ENCODE data around the gene CNTN6.

CNTN6 gene

DNA sequence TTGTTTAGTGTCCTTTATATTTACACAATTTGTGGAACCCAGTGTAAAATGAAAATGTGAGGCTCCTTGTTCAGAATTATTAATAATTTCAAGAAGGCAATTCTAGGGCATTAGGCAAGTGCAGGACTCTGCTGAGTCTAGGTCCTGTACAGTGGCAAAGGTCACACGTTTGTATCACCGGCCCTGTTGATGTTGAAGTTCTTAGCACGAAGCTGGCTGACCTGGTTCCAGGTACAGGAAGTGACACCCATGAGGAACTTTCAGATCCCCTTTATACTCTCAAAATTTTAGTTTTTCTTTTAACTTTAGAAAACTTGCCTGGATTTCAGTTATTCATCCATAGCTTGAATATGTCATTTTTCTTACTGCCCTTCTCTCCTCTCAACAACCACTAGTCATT lies 349.4 kb downstream of the CNTN6 start:
- Histone ChIP-seq H3K79me2 (ENCODE audit: insufficient read depth, low read length) (no peaks in the 10 kb centered on the region), H3K9ac (ENCODE audit: low read depth, low read length, poor library complexity, severe bottlenecking) (no peak overlapping the region), H4K20me1 (ENCODE audit: insufficient read depth, low read length, poor library complexity, severe bottlenecking) (no peaks in the 10 kb centered on the region), H3K4me1 (ENCODE audit: insufficient read depth, low read length, poor library complexity, severe bottlenecking) (no peaks in the 10 kb centered on the region), H3K9me3 (ENCODE audit: insufficient read depth, low read depth, low read length) (no peaks in the 10 kb centered on the region; the same call in 1 of the 2 replicates), H2AFZ (ENCODE audit: low read length) (no peak overlapping the region), H3F3A (ENCODE audit: low read depth) (no peaks in the 10 kb centered on the region), H3K9me2 (replicated peaks; ENCODE audit: low read depth, low read length) (no peaks in the 10 kb centered on the region), H3K27me3 (ENCODE audit: insufficient read depth, low read length, poor library complexity, severe bottlenecking) (no peaks in the 10 kb centered on the region), H3K4me2 (ENCODE audit: low read depth, low read length, poor library complexity, severe bottlenecking) (no peak overlapping the region), H3K4me3 (ENCODE audit: low read length, poor library complexity, severe bottlenecking) (no peak overlapping the region), H3K36me3 (ENCODE audit: insufficient read depth, low read length) (no peaks in the 10 kb centered on the region)
- TF ChIP-seq EZH2phosphoT487 (IDR thresholded peaks at IDR 0.05; ENCODE audit: borderline replicate concordance), result no peak
- TF ChIP-seq, protein P1, sequence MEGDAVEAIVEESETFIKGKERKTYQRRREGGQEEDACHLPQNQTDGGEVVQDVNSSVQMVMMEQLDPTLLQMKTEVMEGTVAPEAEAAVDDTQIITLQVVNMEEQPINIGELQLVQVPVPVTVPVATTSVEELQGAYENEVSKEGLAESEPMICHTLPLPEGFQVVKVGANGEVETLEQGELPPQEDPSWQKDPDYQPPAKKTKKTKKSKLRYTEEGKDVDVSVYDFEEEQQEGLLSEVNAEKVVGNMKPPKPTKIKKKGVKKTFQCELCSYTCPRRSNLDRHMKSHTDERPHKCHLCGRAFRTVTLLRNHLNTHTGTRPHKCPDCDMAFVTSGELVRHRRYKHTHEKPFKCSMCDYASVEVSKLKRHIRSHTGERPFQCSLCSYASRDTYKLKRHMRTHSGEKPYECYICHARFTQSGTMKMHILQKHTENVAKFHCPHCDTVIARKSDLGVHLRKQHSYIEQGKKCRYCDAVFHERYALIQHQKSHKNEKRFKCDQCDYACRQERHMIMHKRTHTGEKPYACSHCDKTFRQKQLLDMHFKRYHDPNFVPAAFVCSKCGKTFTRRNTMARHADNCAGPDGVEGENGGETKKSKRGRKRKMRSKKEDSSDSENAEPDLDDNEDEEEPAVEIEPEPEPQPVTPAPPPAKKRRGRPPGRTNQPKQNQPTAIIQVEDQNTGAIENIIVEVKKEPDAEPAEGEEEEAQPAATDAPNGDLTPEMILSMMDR (conservative IDR thresholded peaks at IDR 0.05; ENCODE audit: low read length), result no peak

- Histone ChIP-seq H3K4me2 (ENCODE audit: low read depth, low read length, poor library complexity, severe bottlenecking) (no peak overlapping the region), H2AFZ (ENCODE audit: low read length) (no peak overlapping the region), H3K79me2 (ENCODE audit: insufficient read depth, low read length) (no peaks in the 10 kb centered on the region), H4K20me1 (ENCODE audit: insufficient read depth, low read length, poor library complexity, severe bottlenecking) (no peaks in the 10 kb centered on the region), H3K4me1 (ENCODE audit: insufficient read depth, low read length, poor library complexity, severe bottlenecking) (no peaks in the 10 kb centered on the region), H3K9ac (ENCODE audit: low read depth, low read length, poor library complexity, severe bottlenecking) (no peak overlapping the region), H3K27me3 (ENCODE audit: insufficient read depth, low read length, poor library complexity, severe bottlenecking) (no peaks in the 10 kb centered on the region), H3K9me2 (replicated peaks; ENCODE audit: low read depth, low read length) (no peaks in the 10 kb centered on the region), H3K9me3 (ENCODE audit: insufficient read depth, low read depth, low read length) (no peaks in the 10 kb centered on the region), H3K36me3 (ENCODE audit: insufficient read depth, low read length) (no peaks in the 10 kb centered on the region), H3K4me3 (ENCODE audit: low read length, poor library complexity, severe bottlenecking) (no peak overlapping the region), H3F3A (ENCODE audit: low read depth) (no peaks in the 10 kb centered on the region)
- TF ChIP-seq, protein P1 (conservative IDR thresholded peaks at IDR 0.05; ENCODE audit: low read length), result no peak
- no peak for TF ChIP-seq EZH2phosphoT487 (IDR thresholded peaks at IDR 0.05; ENCODE audit: borderline replicate concordance)
Observed at GRCh38 chr3:1444195-1444594, 351.4 kb downstream of the CNTN6 start.

- Histone ChIP-seq H3K9me3 (ENCODE audit: insufficient read depth, low read depth, low read length) (no peaks in the 10 kb centered on the region), H3K36me3 (ENCODE audit: insufficient read depth, low read length) (no peaks in the 10 kb centered on the region), H3K4me3 (ENCODE audit: low read length, poor library complexity, severe bottlenecking) (no peak overlapping the region), H3K9ac (ENCODE audit: low read depth, low read length, poor library complexity, severe bottlenecking) (no peak overlapping the region), H3K9me2 (replicated peaks; ENCODE audit: low read depth, low read length) (no peaks in the 10 kb centered on the region), H3K79me2 (ENCODE audit: insufficient read depth, low read length) (no peaks in the 10 kb centered on the region), H3F3A (ENCODE audit: low read depth) (no peaks in the 10 kb centered on the region), H2AFZ (ENCODE audit: low read length) (no peak overlapping the region), H3K27me3 (ENCODE audit: insufficient read depth, low read length, poor library complexity, severe bottlenecking) (no peaks in the 10 kb centered on the region), H3K4me1 (ENCODE audit: insufficient read depth, low read length, poor library complexity, severe bottlenecking) (no peaks in the 10 kb centered on the region), H4K20me1 (ENCODE audit: insufficient read depth, low read length, poor library complexity, severe bottlenecking) (no peaks in the 10 kb centered on the region), H3K4me2 (ENCODE audit: low read depth, low read length, poor library complexity, severe bottlenecking) (no peak overlapping the region)
- TF ChIP-seq, protein P1 (conservative IDR thresholded peaks at IDR 0.05; ENCODE audit: low read length), result no peak
- no peak for TF ChIP-seq EZH2phosphoT487 (IDR thresholded peaks at IDR 0.05; ENCODE audit: borderline replicate concordance)
Observed at GRCh38 chr3:1446531-1446930, 353.7 kb downstream of the CNTN6 start.
